LoVo (cell line): Measurements from ENCODE around the gene MOSMO.

Experiments used
- DNase-seq: peaks from one replicate; pipeline ENCODE4 v3.0.0-alpha.2; 2016; ENCODE audit warnings: low spot score

The MOSMO gene

GRCh38 chr16:22050963-22051362, 43.1 kb downstream of the MOSMO start:
- no peak for DNase-seq

- no peak for DNase-seq
Measured at GRCh38 chr16:22052980-22053379, 45.1 kb downstream of the MOSMO start.

GRCh38 chr16:22053921-22054341, 46.0 kb downstream of the MOSMO start:
- no peak for DNase-seq

GRCh38 chr16:22054847-22055590, 47.1 kb downstream of the MOSMO start:
- DNase-seq: no peak

- no peak for DNase-seq
Measured at GRCh38 chr16:22055881-22056280, 48.0 kb downstream of the MOSMO start.

- no peak for DNase-seq
Measured at GRCh38 chr16:22063888-22064467, 56.1 kb downstream of the MOSMO start.

- no peak for DNase-seq
Measured at GRCh38 chr16:22065252-22065651, 57.3 kb downstream of the MOSMO start.

GRCh38 chr16:22070361-22071330, 62.7 kb downstream of the MOSMO start:
- DNase-seq: no peak

GRCh38 chr16:22071331-22071910, 63.5 kb downstream of the MOSMO start:
- no peak for DNase-seq

- no peak for DNase-seq
Measured at GRCh38 chr16:22073350-22073749, 65.4 kb downstream of the MOSMO start.

- no peak for DNase-seq
Measured at GRCh38 chr16:22075043-22075757, 67.3 kb downstream of the MOSMO start.

- DNase-seq: no peak
Measured at GRCh38 chr16:22075776-22076175, 67.9 kb downstream of the MOSMO start.

GRCh38 chr16:22077700-22078313, 69.9 kb downstream of the MOSMO start:
- peak; percentile 56 for DNase-seq

GRCh38 chr16:22078656-22079055, 70.7 kb downstream of the MOSMO start:
- no peak for DNase-seq

- no peak for DNase-seq
Measured at GRCh38 chr16:22081050-22081449, 73.1 kb downstream of the MOSMO start.

GRCh38 chr16:22086440-22086839, 78.5 kb downstream of the MOSMO start:
- no peak for DNase-seq

GRCh38 chr16:22088642-22089041, 80.7 kb downstream of the MOSMO start:
- no peak for DNase-seq

GRCh38 chr16:22089910-22090309, 82.0 kb downstream of the MOSMO start:
- no peak for DNase-seq

GRCh38 chr16:22091721-22092120, 83.8 kb downstream of the MOSMO start:
- no peak for DNase-seq

- no peak for DNase-seq
Measured at GRCh38 chr16:22092143-22092933, 84.4 kb downstream of the MOSMO start, which contains the start of gene VWA3A. Gene VWA3A (plus strand): TSS chr16:22092541. CDS start chr16:22092638, 97 bp downstream.
